Cardiac ventricle fibroblast (primary cell): Measurements from ENCODE around the gene C4orf17. TPM values are rescaled to one million over a fixed set of nuclear protein-coding genes. Genes with fewer than 3 reads are reported as not detected.

Experiments
- total RNA-seq: library from RNA; depleted of rRNA; stranded (reverse); fragments of >200 nt; gene quantifications from 2 replicates; pipeline ENCODE4 v1.2.3, GENCODE V29; 2015

C4orf17 gene
- total RNA-seq, result not detected in 2 replicates

GRCh38 chr4:99510721-99511120, at the start of gene C4orf17:
TSS of gene C4orf17 (plus strand) at chr4:99511021. CDS start at chr4:99513082, 2,061 bp downstream.

GRCh38 chr4:99563310-99564186, 52.7 kb downstream of the C4orf17 start, which contains the start of gene TRMT10A:
TSS of gene TRMT10A (minus strand) at chr4:99564039. CDS start at chr4:99559338, 4,701 bp downstream.

DNA sequence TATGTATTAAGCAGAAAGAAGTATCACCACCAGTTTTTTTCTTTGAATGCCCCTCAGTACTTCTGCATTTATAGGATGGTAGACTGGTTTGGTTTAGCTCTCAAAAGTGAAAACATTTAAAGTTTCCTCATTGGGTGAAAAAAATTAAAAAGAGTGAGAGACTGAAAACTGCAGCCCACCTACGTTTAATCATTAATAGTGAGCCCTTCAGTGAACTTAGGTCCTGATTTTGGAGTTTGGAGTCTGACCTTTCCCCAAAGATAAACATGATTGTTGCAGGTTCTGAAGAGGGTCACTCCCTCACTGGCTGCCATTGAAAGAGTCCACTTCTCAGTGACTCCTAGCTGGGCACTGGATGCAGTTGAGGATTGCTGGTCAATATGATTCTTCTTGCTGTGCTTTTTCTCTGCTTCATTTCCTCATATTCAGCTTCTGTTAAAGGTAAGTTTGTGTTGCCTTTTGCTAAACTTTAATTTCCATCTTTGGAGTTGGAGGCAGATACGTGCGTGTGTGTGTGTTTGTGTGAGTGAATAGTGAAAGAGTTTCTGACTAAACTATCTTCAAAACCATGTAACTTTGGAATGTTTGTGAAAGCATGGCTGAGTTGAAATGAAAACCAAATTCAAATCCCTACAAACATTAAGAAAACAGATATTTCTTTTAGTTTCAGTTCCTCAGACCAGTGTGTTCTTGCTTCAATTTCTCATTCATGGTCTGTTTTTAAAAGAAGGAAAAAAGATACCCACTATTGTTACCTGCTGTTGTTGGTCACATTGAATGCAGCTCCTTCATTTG, 63.9 kb downstream of the C4orf17 start, which contains the start of gene MTTP:
Gene MTTP, plus strand, starts transcription at position 295 of the 795 bp plus-strand sequence. Its CDS starts 86 bp downstream, at position 381.

Other genes with a start within 250 kb of the C4orf17 start
- gene ADH1A, start 220.0 kb upstream of the C4orf17 start, total RNA-seq, result not detected in 2 replicates
- gene ADH1B, start 189.6 kb upstream of the C4orf17 start, total RNA-seq, result 632 and 682 TPM in 2 replicates
- 3.7 and 6.1 TPM in 2 replicates for gene ADH1C, start 158.3 kb upstream of the C4orf17 start, total RNA-seq
- not detected in 2 replicates for gene ADH7, start 75.7 kb upstream of the C4orf17 start, total RNA-seq
- 3.8 and 5.8 TPM in 2 replicates for gene TRMT10A, start 53.0 kb downstream of the C4orf17 start, total RNA-seq
- gene MTTP, start 63.8 kb downstream of the C4orf17 start, total RNA-seq, result 0.06 TPM in 1 of 2 replicates, not detected in the other
- not detected in 2 replicates for gene C4orf54, start 146.8 kb downstream of the C4orf17 start, total RNA-seq